A549 (cell line): ENCODE data around the gene SLC6A7. TPM values are rescaled to one million over a fixed set of nuclear protein-coding genes. Genes with fewer than 3 reads are reported as not detected.

Source experiments
- ATAC-seq, 2 experiments: fragments of 200-7000 bp in 1 of 2; fragments of >200 bp in 1 of 2; cut with Nextera tagmentation in 1 of 2; cut with Tn5 transposase in 1 of 2; 3 replicates each; pipeline versions ENCODE4 v1.8.0 to v1.9.1; 2018 to 2020; ENCODE audit warnings: mild to moderate bottlenecking in 1 of 2, moderate library complexity in 1 of 2
- CTCF ChIA-PET: fragments of 300-600 bp; sonication (Branson Sonifier 250); formaldehyde crosslinking; extraction: SDS; loops from one replicate; lab custom pipeline; 2021; ENCODE audit warnings: antibody characterized with exemption, inconsistent platforms; lab: Yijun Ruan, JAX
- POLR2A ChIA-PET: fragments of 350-600 bp; formaldehyde crosslinking; extraction: SDS; loops from one replicate; lab custom pipeline; 2021; ENCODE audit warnings: antibody characterized with exemption, inconsistent platforms; lab: Yijun Ruan, JAX
- DNase-seq, 2 experiments: peaks; one replicate each; pipeline versions ENCODE4 v3.0.0 to v3.0.0-alpha.2; 2011 to 2016; ENCODE audit warnings: low read depth in 1 of 2, low spot score in 1 of 2
- FAIRE-seq: peaks from 2 replicates; lab custom pipeline; 2011; peaks lifted over from hg19 to GRCh38; lab: Jason Lieb, UNC
- H3K27ac ChIP-seq, 2 experiments: fragments of >200 bp; sonication (Bioruptor Twin); formaldehyde crosslinking; 3 replicates each; pipeline ENCODE4 v1.5.1; 2016 to 2017
- H3K4me1 ChIP-seq: fragments of >200 bp; sonication (Bioruptor Twin); formaldehyde crosslinking; 3 replicates; pipeline ENCODE4 v1.6.1; 2016
- H3K4me2 ChIP-seq: fragments of >200 bp; sonication (Bioruptor Twin); formaldehyde crosslinking; 3 replicates; pipeline ENCODE4 v1.6.1; 2016
- H3K4me3 ChIP-seq: fragments of >200 bp; sonication (Bioruptor Twin); formaldehyde crosslinking; 3 replicates; pipeline ENCODE4 v1.5.1; 2016
- H3K9me3 ChIP-seq: fragments of >200 bp; sonication (Bioruptor Twin); formaldehyde crosslinking; 3 replicates; pipeline ENCODE4 v1.6.1; 2016
- CBX2 ChIP-seq: fragments of 200-600 bp; sonication (generic); IDR thresholded peaks from 2 replicates; pipeline ENCODE4 v1.6.1; 2016; ENCODE audit warnings: low read depth, mild to moderate bottlenecking, borderline replicate concordance
- CEBPB ChIP-seq, 2 experiments: fragments of >200 bp in 1 of 2; sonication (Bioruptor Twin) in 1 of 2; formaldehyde crosslinking in 1 of 2; IDR thresholded peaks; 2 replicates each; pipeline ENCODE4 v1.6.1; 2012 to 2016
- CHD4 ChIP-seq: fragments of 200-600 bp; sonication (generic); IDR thresholded peaks from 2 replicates; pipeline ENCODE4 v1.6.1; 2016; ENCODE audit warnings: antibody characterized with exemption, mild to moderate bottlenecking, borderline replicate concordance
- CTCF ChIP-seq: fragments of >200 bp; sonication (Bioruptor Twin); formaldehyde crosslinking; IDR thresholded peaks from 3 replicates; pipeline ENCODE4 v1.5.1; 2016
- ELK1 ChIP-seq: fragments of 150-350 bp; IDR thresholded peaks from 2 replicates; pipeline ENCODE4 v1.6.1; 2014; ENCODE audit warnings: low read depth, mild to moderate bottlenecking, low read length
- HDAC2 ChIP-seq: fragments of 200-600 bp; sonication (generic); IDR thresholded peaks from 2 replicates; pipeline ENCODE4 v1.6.1; 2016
- HEYL ChIP-seq: fragments of 250-450 bp; sonication (Bioruptor Pico); IDR thresholded peaks from 2 replicates; pipeline ENCODE4 v1.8.0; 2021; ENCODE audit warnings: mild to moderate bottlenecking, moderate library complexity
- HOXA7 ChIP-seq: fragments of 250-450 bp; sonication (Bioruptor Pico); IDR thresholded peaks from 2 replicates; pipeline ENCODE4 v1.5.0; 2020; ENCODE audit warnings: mild to moderate bottlenecking, moderate library complexity
- HOXB5 ChIP-seq: fragments of 250-450 bp; sonication (Bioruptor Pico); IDR thresholded peaks from 2 replicates; pipeline ENCODE4 v1.5.0; 2020; ENCODE audit warnings: mild to moderate bottlenecking, moderate library complexity
- NR3C1 ChIP-seq: fragments of >200 bp; sonication (Bioruptor Twin); formaldehyde crosslinking; IDR thresholded peaks from 3 replicates; pipeline ENCODE4 v1.6.1; 2017
- PBX3 ChIP-seq: IDR thresholded peaks from 2 replicates; pipeline ENCODE4 v1.6.1; 2012
- POLR2AphosphoS2 ChIP-seq: conservative IDR thresholded peaks from 2 replicates; pipeline ENCODE4 v1.6.1; 2012; ENCODE audit warnings: low read length, improper control_type of control experiment, inconsistent platforms
- RCOR1 ChIP-seq: fragments of 150-350 bp; IDR thresholded peaks from 2 replicates; pipeline ENCODE4 v1.6.1; 2014; ENCODE audit warnings: antibody characterized with exemption, low read length, low read depth
- REST ChIP-seq: fragments of 200-600 bp; sonication (generic); IDR thresholded peaks from 2 replicates; pipeline ENCODE4 v1.6.1; 2016; ENCODE audit warnings: antibody characterized with exemption, mild to moderate bottlenecking, moderate library complexity
- TFCP2L1 ChIP-seq: fragments of 250-450 bp; sonication (Bioruptor Pico); IDR thresholded peaks from 2 replicates; pipeline ENCODE4 v1.5.0; 2021; ENCODE audit warnings: mild to moderate bottlenecking
- TP53 ChIP-seq: fragments of 250-450 bp; sonication (Bioruptor Pico); IDR thresholded peaks from 2 replicates; pipeline ENCODE4 v1.5.0; 2021; ENCODE audit warnings: mild to moderate bottlenecking, moderate library complexity
- ZFP36 ChIP-seq: fragments of 450-650 bp; IDR thresholded peaks from 2 replicates; pipeline ENCODE4 v1.6.1; 2014; ENCODE audit warnings: borderline replicate concordance; ENCODE audit not compliant: partially characterized antibody
- whole genome bisulfite sequencing: methylation state at CpG from one replicate; pipeline ENCODE4 v1.1.6; 2017; ENCODE audit errors: missing lambda C conversion rate; 5-methylcytosine and 5-hydroxymethylcytosine counted together
- polyA plus RNA-seq, 4 experiments: library from polyadenylated mRNA; depleted of rRNA in 3 of 4; stranded (reverse); fragments of >200 nt; fragmentation: RNase III in 1 of 4; extraction: RNeasy Plus Mini Kit Qiagen cat#74134 plus additional on column Dnase treatment in 1 of 4; gene quantifications; 2 replicates in 3 of 4; 3 replicates in 1 of 4; pipeline ENCODE4 v1.2.3, GENCODE V29; 2011 to 2017

The SLC6A7 gene
- polyA plus RNA-seq, 2 of the 4 experiments (the other 2 are of a cell fraction): not detected

- no peak overlapping the region for H3K4me3 ChIP-seq
- ATAC-seq: no peak
- TF ChIP-seq TP53 (CRISPR knock-in tag) (no peak), REST (no peak)
- POLR2A ChIA-PET: no interaction called here
- DNase-seq: no peak
- no peak for FAIRE-seq
- no peak overlapping the region for H3K27ac ChIP-seq
- no peaks in the 10 kb centered on the region for H3K4me1 ChIP-seq
- CTCF ChIA-PET: interaction anchor here (0.9 to 2.6 kb wide), 8 partner anchors 10 to 212 kb away, joined by 3 to 12 read pairs (median 4); no protein-coding TSS in a partner anchor
- 25% methylated on average over 4 of the region's 4 CpGs for WGBS
- H3K4me2 ChIP-seq: no peak overlapping the region
- H3K9me3 ChIP-seq: no peaks in the 10 kb centered on the region
These were observed 2.6 kb downstream of the SLC6A7 start for GRCh38 chr5:150192462-150192861.

- Histone ChIP-seq H3K27ac (no peak overlapping the region), H3K4me2 (no peak overlapping the region), H3K9me3 (no peaks in the 10 kb centered on the region), H3K4me1 (no peaks in the 10 kb centered on the region)
- CTCF ChIA-PET: interaction anchor here (0.6 to 3.4 kb wide), 6 partner anchors 13 to 144 kb away, joined by 3 to 13 read pairs (median 4); no protein-coding TSS in a partner anchor
- DNase-seq: no peak
- TF ChIP-seq HOXA7 (CRISPR knock-in tag) (no peak), HOXB5 (CRISPR knock-in tag) (no peak), TFCP2L1 (CRISPR knock-in tag) (no peak), CEBPB (IDR thresholded peaks at IDR 0.05) (no peak), CBX2 (no peak), ELK1 (no peak), REST (no peak)
- TF ChIP-seq, all 56 proteins: peak for 0
- no peak for ATAC-seq
- POLR2A ChIA-PET: no interaction called here
- FAIRE-seq: no peak
- H3K4me3 ChIP-seq: no peak overlapping the region
- 56% methylated on average over 8 of the region's 9 CpGs for WGBS
These were observed 6.0 kb downstream of the SLC6A7 start for GRCh38 chr5:150195736-150196485.

- FAIRE-seq: no peak
- TF ChIP-seq PBX3 (no peak), HDAC2 (no peak), ZFP36 (no peak), RCOR1 (no peak), HEYL (CRISPR knock-in tag) (no peak), NR3C1 (no peak), CTCF (no peak), POLR2AphosphoS2 (no peak), CHD4 (no peak)
- TF ChIP-seq, all 56 proteins: peak for 0
- no peak for ATAC-seq
- Histone ChIP-seq H3K4me1 (no peaks in the 10 kb centered on the region), H3K27ac (no peak overlapping the region), H3K9me3 (no peaks in the 10 kb centered on the region), H3K4me3 (no peak overlapping the region), H3K4me2 (no peak overlapping the region)
- ChIA-PET POLR2A (no interaction called here), CTCF (interaction anchor here (0.6 to 3.4 kb wide), 6 partner anchors 12 to 144 kb away, joined by 3 to 13 read pairs (median 4); no protein-coding TSS in a partner anchor)
- 24% methylated on average over 5 of the region's 5 CpGs for WGBS
- no peak for DNase-seq
These were observed 6.7 kb downstream of the SLC6A7 start for GRCh38 chr5:150196514-150196913.
